ENCODE measurements around the gene PLXNA2.

PLXNA2 gene

DNA sequence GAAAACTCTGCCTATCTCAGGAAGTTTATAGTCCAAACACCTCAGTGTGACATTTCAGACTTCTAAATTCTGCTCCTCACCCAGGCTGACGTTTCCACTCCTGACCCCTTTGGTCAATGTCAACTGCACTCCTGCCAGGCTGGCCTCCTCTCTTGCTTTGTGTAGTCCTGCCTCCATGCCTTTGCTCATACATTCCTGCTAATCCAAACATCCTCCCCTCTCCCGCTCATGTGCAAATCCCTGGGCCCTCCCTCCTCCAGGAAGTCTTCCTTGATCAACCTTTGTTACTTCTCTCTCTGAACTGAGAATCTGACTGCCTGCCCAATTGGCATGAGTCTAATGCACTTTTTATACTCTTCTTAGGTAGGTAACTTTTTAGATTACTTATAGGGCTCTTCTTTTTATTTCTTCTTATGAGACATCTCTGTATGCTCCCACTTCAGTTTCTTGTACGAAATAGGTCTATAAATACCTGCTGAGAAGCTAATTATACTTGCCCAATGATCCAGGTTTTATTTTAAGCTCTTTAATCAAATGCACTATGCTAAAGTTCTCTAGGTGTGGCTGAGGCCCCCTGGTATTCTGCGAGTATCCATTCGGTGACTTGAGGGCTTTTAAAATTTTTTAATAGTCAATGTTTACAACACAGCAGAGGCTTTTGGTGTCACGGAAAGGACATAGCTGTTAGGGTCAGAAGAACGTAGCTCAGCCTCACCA is 128.1 kb downstream of the PLXNA2 start:
- Histone ChIP-seq H3K4me3 (ENCODE audit: low read length) (no peak overlapping the region), H2AFZ (ENCODE audit: low read depth, low read length) (no peak overlapping the region), H3K27me3 (ENCODE audit: insufficient read depth, low read length) (no peaks in the 10 kb centered on the region), H3K4me1 (ENCODE audit: insufficient read depth, low read length) (peaks cover 20% of the 10 kb centered on the region), H3K36me3 (ENCODE audit: insufficient read depth, low read length) (no peaks in the 10 kb centered on the region), H3K9me3 (ENCODE audit: low read length) (no peaks in the 10 kb centered on the region)

DNA sequence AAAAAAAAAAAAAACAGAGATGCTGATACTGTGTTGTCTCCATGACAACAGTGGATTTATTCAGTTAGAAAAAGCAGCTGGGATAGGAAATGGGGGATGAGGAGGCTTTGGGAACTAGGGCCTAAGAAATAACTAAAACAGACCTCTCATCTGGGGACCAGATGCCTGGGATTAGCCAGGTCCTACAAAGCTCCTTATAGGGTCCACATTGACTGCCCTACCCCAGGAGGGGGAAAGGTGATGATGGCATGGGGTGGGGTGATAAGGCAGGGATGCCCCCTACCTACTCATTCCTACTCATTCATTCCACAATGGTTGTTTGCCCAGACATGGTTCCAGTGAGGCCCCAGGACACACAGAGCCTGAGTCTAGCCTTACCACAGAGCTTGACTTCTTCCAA is 131.2 kb downstream of the PLXNA2 start:
- Histone ChIP-seq H3K36me3 (ENCODE audit: insufficient read depth, low read length) (no peaks in the 10 kb centered on the region), H3K9me3 (ENCODE audit: low read length) (no peaks in the 10 kb centered on the region), H3K4me3 (ENCODE audit: low read length) (no peak overlapping the region), H3K4me1 (ENCODE audit: insufficient read depth, low read length) (peaks cover 23% of the 10 kb centered on the region), H2AFZ (ENCODE audit: low read depth, low read length) (no peak overlapping the region), H3K27me3 (ENCODE audit: insufficient read depth, low read length) (no peaks in the 10 kb centered on the region)

DNA sequence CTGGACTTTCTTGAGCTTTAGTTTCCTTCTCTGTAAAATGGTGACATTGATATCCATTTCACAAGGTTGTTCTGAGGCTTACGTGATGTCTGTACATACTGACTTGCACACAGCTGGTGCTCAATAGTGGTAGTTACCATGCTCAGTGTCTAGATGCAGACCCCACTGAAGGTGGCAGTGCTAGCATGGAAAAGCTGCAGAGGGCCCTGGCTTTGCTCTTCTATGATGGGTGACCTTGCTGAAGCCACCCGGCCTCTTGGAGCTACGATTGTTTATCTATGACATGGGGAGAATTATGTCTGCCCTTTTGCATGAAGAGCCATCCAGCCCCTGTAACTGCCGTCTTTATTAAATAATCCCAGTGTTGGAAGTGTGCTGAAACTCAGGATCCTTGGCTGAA is 131.8 kb downstream of the PLXNA2 start:
- no peak overlapping the region for H2AFZ ChIP-seq (ENCODE audit: low read depth, low read length)
- no peaks in the 10 kb centered on the region for H3K9me3 ChIP-seq (ENCODE audit: low read length)
- H3K4me3 ChIP-seq (ENCODE audit: low read length), result no peak overlapping the region
- no peaks in the 10 kb centered on the region for H3K27me3 ChIP-seq (ENCODE audit: insufficient read depth, low read length)
- no peaks in the 10 kb centered on the region for H3K36me3 ChIP-seq (ENCODE audit: insufficient read depth, low read length)
- H3K4me1 ChIP-seq (ENCODE audit: insufficient read depth, low read length), result peaks cover 23% of the 10 kb centered on the region

DNA sequence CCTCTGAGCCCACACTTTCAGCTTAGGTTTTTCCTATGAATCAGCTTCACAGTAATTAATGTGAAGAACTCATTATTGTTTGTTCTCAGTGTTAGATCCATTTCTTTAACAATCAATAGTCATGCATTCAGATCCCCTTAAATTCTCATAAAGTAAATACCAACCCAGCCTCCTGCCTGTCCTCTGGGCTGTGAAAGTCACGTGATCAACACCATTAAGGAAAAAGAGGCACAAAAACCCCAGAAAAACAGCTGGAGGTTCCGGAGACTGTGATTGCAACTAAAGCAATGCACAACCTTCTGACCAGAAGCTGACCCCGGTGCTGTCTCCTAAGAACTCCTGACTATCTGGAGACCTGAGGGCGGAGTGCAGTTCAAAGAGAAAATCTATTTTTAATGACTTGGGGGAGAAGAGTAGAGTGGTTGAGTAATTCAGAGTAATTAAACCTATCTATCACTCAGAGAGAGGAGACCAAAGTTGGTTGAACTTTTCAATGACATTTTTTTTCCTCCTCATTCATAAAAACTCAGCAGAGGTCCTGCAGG is 132.5 kb downstream of the PLXNA2 start:
- H3K4me1 ChIP-seq (ENCODE audit: insufficient read depth, low read length), result peaks cover 26% of the 10 kb centered on the region
- no peaks in the 10 kb centered on the region for H3K9me3 ChIP-seq (ENCODE audit: low read length)
- no peaks in the 10 kb centered on the region for H3K36me3 ChIP-seq (ENCODE audit: insufficient read depth, low read length)
- H2AFZ ChIP-seq (ENCODE audit: low read depth, low read length), result no peak overlapping the region
- no peaks in the 10 kb centered on the region for H3K27me3 ChIP-seq (ENCODE audit: insufficient read depth, low read length)
- H3K4me3 ChIP-seq (ENCODE audit: low read length), result no peak overlapping the region

DNA sequence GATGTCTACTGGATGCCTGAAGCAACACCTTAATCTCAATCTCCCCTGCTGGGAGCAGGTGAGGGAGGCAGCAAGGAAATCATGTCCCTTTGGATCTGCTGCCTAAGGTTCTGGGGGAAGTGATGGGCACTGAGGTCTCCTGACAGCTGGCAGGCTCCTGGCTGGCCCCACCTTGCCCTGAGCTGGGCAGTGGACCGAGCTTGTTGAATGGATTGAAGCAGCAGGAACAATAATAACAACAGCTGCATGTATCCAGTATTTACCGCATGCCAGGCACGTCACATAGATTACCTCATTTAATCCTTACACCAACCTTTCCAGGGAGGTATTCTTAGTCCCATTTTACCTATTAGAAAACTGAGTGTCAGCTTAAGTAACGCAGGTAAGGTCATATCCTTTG is 133.9 kb downstream of the PLXNA2 start:
- no peak overlapping the region for H3K4me3 ChIP-seq (ENCODE audit: low read length)
- no peaks in the 10 kb centered on the region for H3K9me3 ChIP-seq (ENCODE audit: low read length)
- peaks cover 36% of the 10 kb centered on the region for H3K4me1 ChIP-seq (ENCODE audit: insufficient read depth, low read length)
- no peak overlapping the region for H2AFZ ChIP-seq (ENCODE audit: low read depth, low read length)
- H3K27me3 ChIP-seq (ENCODE audit: insufficient read depth, low read length), result no peaks in the 10 kb centered on the region
- H3K36me3 ChIP-seq (ENCODE audit: insufficient read depth, low read length), result no peaks in the 10 kb centered on the region

DNA sequence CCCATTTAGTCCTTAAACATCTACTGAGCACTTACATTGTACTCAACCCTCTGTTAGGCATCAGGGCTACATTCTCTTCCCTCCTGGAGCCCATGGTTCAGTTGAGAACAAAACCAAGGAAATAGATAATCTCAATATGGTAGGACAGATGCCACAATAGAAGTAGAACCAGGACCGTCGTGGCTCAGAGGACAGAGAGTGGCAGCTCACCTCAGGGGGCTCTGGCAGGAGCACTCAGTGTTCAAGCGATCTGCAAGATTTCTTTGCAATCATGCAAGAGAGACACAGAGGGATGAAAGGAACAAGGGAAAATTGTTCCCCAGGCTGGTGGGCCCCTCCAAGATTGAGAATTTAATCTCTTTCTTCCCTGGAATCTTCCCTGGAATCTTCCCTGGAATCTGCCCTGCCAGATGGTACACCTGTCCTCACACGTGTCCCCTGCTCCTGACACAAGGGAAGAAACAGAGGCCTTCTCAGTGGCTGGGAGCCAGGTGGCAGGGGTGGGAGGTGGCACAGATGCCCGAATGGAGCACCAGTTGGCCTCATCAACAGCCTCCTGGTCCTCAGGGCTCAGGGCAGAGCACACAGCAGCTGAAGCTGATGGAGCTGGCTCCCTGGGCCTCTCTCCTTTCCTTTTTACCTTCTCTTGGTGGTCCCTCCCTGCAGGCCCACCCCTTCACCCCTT is 135.4 kb downstream of the PLXNA2 start:
- Histone ChIP-seq H3K4me3 (ENCODE audit: low read length) (no peak overlapping the region), H3K4me1 (ENCODE audit: insufficient read depth, low read length) (peaks cover 36% of the 10 kb centered on the region), H3K27me3 (ENCODE audit: insufficient read depth, low read length) (no peaks in the 10 kb centered on the region), H3K36me3 (ENCODE audit: insufficient read depth, low read length) (no peaks in the 10 kb centered on the region), H3K9me3 (ENCODE audit: low read length) (no peaks in the 10 kb centered on the region), H2AFZ (ENCODE audit: low read depth, low read length) (no peak overlapping the region)

DNA sequence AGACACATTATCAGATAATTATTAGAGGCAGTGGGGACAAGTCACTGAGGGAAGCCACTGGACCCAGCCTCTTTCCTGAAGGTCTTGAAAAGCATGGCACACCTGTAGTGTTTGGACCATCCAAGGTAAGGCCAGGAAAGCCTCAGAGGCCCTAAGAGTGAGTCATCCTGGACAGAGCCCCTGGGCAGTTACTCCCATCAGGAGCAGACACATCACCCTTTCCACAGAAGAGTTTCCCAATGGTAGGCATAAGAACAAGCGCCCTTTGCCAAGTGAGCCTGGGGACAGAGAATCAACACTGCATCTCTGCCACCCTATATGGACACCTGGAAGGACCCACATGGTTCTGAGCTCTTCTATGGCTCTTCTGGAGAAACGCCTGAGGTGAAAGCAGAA is 136.0 kb downstream of the PLXNA2 start:
- H3K4me1 ChIP-seq (ENCODE audit: insufficient read depth, low read length), result peaks cover 36% of the 10 kb centered on the region
- no peaks in the 10 kb centered on the region for H3K27me3 ChIP-seq (ENCODE audit: insufficient read depth, low read length)
- H3K4me3 ChIP-seq (ENCODE audit: low read length), result no peak overlapping the region
- H3K9me3 ChIP-seq (ENCODE audit: low read length), result no peaks in the 10 kb centered on the region
- H2AFZ ChIP-seq (ENCODE audit: low read depth, low read length), result no peak overlapping the region
- H3K36me3 ChIP-seq (ENCODE audit: insufficient read depth, low read length), result no peaks in the 10 kb centered on the region

DNA sequence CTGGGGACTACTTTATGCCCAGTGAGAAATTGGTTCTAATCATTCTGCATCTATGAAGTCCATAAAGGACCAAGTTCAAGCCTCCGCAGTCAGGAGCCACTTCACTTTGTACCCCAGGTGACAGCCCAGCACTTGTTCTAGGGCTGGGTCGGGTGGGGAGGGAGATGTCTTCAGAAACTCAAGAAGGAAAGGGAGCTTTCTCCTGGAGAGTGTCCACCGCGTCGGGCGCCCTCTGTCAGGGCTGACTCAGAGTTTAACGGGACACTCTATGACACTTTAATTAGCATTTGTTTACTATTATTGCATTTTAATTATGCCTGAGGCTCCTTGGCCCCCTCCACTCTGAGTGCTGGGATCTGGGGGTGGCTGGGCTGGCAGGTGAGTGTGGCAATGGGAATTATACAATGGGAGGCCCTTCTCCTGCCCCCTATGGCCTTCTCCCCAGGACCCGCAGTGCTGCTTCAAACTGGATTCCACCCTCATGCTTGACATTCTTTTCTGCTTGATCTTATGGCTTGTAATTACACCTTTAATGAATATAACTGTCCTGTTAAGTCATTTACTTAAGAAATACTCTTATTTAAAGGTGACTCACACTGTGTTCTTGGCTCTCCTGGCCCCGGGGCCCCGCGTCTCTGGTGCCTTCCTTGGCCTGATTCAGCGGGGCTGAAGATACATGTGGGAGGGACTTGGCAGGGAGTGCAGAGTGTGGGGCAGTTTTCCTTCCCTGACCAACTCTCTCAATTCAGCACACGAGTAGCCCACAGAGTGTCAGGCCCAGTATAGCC is 136.6 kb downstream of the PLXNA2 start:
- H3K9me3 ChIP-seq (ENCODE audit: low read length), result no peaks in the 10 kb centered on the region
- no peaks in the 10 kb centered on the region for H3K27me3 ChIP-seq (ENCODE audit: insufficient read depth, low read length)
- H3K4me3 ChIP-seq (ENCODE audit: low read length), result no peak overlapping the region
- no peak overlapping the region for H2AFZ ChIP-seq (ENCODE audit: low read depth, low read length)
- H3K36me3 ChIP-seq (ENCODE audit: insufficient read depth, low read length), result no peaks in the 10 kb centered on the region
- H3K4me1 ChIP-seq (ENCODE audit: insufficient read depth, low read length), result peaks cover 31% of the 10 kb centered on the region

DNA sequence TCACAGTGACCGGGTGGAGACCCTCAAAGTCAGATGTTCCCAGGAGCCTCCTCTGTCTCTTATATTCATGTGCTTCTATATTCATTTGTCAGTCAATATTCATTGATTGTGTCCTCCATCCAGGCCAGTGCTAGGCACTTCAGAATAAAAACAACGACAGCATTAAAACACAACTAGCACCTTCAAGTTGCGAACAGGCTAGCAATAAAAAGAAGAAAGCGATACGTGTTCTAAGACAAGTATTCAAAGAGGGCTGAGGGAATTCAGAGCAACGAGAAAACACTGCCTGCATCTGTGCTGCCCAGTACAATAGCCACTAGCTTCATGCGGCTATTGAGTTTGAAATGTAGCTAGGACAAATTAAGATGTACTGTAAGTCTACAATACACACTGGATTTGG is 138.0 kb downstream of the PLXNA2 start:
- H3K27me3 ChIP-seq (ENCODE audit: insufficient read depth, low read length), result no peaks in the 10 kb centered on the region
- no peaks in the 10 kb centered on the region for H3K9me3 ChIP-seq (ENCODE audit: low read length)
- H3K36me3 ChIP-seq (ENCODE audit: insufficient read depth, low read length), result no peaks in the 10 kb centered on the region
- no peak overlapping the region for H3K4me3 ChIP-seq (ENCODE audit: low read length)
- peaks cover 29% of the 10 kb centered on the region for H3K4me1 ChIP-seq (ENCODE audit: insufficient read depth, low read length)
- no peak overlapping the region for H2AFZ ChIP-seq (ENCODE audit: low read depth, low read length)

DNA sequence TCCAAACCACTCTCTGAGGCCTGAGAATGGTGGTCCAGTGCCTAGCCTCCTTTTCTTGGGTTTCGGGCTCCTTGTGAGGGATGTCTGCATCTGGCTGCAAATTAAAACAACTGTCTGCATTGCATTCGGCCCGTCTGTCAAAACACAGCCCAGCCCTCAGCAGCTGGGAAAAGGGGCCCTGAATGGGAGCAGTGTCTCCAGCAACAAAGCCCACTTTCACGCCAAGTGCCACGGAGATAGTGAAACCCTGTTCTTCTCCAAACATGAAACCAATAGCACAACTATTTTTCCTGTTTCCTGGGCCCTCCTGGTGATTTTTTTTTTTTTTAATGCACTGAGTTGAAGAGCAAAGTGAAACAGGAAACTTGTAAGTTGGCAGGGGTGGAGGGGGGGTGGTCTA is 138.4 kb downstream of the PLXNA2 start:
- peaks cover 33% of the 10 kb centered on the region for H3K4me1 ChIP-seq (ENCODE audit: insufficient read depth, low read length)
- H3K36me3 ChIP-seq (ENCODE audit: insufficient read depth, low read length), result no peaks in the 10 kb centered on the region
- no peaks in the 10 kb centered on the region for H3K27me3 ChIP-seq (ENCODE audit: insufficient read depth, low read length)
- no peak overlapping the region for H3K4me3 ChIP-seq (ENCODE audit: low read length)
- H3K9me3 ChIP-seq (ENCODE audit: low read length), result no peaks in the 10 kb centered on the region
- H2AFZ ChIP-seq (ENCODE audit: low read depth, low read length), result no peak overlapping the region

DNA sequence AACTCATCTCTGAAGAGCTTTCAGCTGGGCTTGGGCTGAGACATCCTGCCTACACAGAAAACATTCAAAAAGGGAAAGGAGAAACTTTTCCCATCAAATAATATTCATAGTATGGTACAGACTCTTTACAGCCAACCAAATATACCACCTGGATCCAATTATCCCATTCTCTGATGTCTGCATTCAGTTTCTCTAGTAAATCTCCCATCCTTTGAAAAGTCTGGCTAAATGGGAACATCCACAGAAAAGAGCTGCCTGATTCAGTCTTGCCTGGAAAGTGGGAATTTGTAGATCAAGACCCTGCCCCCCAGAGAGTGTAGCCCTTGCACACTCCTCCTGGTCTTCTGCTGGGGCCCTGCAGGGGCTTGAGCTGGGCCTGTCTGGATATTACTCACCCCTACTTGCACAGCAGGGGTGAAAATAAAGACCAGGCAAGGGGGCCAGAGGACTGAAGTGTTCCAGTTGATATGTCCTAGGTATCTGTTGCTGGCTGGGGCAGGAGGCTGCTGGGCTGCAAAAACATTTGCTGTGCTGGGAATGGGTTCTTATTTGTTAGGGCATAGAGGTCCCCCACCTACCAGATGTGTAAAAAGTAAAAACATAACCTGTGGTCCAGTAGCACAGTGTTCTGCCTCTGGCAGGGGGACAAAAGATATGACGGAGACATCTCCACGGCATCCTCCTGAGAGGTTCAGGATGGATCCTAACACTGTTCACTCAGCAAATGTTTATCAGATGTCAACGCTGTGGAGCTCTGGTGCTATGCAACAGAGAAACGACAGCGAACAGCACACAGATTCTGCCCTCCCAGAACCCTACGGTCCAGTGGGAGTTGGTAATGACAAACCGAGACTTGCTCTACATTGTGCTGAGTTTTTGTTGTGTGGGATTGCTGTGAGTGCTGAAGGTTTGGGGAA is 140.3 kb downstream of the PLXNA2 start:
- H3K36me3 ChIP-seq (ENCODE audit: insufficient read depth, low read length), result no peaks in the 10 kb centered on the region
- no peak overlapping the region for H2AFZ ChIP-seq (ENCODE audit: low read depth, low read length)
- H3K4me1 ChIP-seq (ENCODE audit: insufficient read depth, low read length), result peaks cover 36% of the 10 kb centered on the region
- no peaks in the 10 kb centered on the region for H3K9me3 ChIP-seq (ENCODE audit: low read length)
- H3K27me3 ChIP-seq (ENCODE audit: insufficient read depth, low read length), result no peaks in the 10 kb centered on the region
- no peak overlapping the region for H3K4me3 ChIP-seq (ENCODE audit: low read length)

DNA sequence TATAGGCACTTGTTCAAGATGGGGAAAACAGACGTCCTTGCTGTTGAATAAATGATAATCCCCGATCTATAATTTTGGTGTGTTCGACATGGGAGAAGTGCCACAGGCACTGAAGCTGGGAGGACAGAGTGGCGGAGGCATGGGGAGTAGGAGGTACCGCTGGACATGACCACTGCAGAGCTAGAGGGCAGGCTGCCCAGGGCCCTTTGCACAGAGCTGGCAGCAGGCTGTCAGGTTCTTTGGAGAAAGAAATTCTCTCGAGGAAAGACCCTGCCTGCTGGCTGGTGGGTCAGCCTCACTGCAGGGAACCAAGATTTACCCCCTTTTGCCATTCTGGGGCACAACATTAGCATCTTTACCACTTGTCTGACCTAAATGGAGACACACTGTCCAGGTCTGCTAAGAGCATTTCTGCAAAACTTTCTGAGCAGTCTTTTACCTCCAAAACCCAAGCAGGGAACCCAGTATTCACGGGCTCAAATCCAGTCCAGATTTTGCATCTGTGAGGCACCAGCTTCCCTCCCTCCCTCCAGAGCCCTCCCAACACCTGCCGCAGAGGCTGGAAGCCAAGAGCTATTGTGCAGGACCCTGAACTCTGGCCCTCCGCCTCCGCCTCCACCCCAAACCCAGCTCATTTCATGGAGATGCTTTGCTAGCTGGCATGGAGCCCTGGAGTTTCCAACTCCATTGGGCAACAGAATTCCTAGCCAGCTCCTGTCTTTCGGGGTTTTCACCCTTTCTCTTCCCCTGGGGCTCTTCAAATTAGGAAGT is 142.3 kb downstream of the PLXNA2 start:
- Histone ChIP-seq H3K4me1 (ENCODE audit: insufficient read depth, low read length) (peaks cover 38% of the 10 kb centered on the region), H3K9me3 (ENCODE audit: low read length) (no peaks in the 10 kb centered on the region), H3K4me3 (ENCODE audit: low read length) (no peak overlapping the region), H3K36me3 (ENCODE audit: insufficient read depth, low read length) (no peaks in the 10 kb centered on the region), H2AFZ (ENCODE audit: low read depth, low read length) (no peak overlapping the region), H3K27me3 (ENCODE audit: insufficient read depth, low read length) (no peaks in the 10 kb centered on the region)

Data from neuron (in vitro differentiated cells).